ENCODE measurements around the gene SSBP3.

Gene SSBP3

DNA sequence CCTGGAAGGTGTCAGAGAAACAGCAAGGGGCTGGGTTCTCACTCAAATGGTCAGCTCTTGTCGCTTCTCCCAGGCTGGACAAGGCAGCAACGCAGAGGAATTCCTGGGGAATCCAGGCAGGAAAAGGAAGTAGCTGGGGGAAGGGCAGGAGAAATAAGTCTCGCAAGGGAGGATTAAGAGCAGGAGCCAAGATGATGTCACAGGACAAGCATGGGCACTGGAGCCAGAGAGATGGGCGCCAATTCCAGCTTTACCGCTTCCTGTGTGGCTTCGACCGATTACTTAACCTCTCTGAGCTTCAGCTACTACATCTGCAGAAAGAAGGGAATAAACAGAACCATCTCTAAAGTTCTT lies 70.5 kb downstream of the SSBP3 start:
- DNase-seq (ENCODE audit: low read depth), result no peak

DNA sequence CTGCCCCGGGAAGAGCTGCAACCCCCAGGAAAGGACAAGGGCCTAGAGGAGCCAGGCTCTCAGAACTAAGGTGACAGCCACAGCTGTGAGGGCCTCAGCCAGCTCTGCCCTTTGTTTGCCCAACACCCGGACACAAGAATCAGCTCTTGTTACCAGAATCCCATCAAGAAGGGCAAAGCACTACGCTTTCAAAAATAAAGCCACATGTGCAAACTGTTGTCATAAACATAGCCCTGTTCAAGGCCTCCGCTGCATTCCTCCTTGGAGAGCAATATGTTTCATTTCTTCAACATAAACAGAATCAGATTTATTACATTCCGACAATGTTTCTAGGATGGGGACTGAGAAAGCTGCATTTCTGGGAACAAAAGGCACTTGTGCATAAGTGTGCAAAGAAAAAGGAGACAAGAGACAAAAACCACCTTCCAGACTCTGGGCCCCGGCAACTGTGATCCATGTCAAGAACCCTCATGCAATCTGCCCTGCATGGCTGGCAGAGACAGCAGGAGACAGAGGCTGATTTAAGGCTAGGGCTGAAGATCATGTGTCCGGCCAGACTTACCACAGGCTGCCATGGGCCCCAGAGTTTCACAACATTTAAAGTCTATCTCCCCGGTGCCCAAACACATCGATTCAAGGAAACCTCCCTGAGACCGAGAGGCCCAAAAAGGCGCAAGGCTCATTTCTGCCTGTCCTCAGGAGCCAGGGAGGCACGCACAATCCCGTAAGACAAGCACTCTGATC lies 71.0 kb downstream of the SSBP3 start:
- no peak for DNase-seq (ENCODE audit: low read depth)
- H3K4me3 ChIP-seq (ENCODE audit: low read depth, low read length), result no peak overlapping the region
- TF ChIP-seq, protein P1, sequence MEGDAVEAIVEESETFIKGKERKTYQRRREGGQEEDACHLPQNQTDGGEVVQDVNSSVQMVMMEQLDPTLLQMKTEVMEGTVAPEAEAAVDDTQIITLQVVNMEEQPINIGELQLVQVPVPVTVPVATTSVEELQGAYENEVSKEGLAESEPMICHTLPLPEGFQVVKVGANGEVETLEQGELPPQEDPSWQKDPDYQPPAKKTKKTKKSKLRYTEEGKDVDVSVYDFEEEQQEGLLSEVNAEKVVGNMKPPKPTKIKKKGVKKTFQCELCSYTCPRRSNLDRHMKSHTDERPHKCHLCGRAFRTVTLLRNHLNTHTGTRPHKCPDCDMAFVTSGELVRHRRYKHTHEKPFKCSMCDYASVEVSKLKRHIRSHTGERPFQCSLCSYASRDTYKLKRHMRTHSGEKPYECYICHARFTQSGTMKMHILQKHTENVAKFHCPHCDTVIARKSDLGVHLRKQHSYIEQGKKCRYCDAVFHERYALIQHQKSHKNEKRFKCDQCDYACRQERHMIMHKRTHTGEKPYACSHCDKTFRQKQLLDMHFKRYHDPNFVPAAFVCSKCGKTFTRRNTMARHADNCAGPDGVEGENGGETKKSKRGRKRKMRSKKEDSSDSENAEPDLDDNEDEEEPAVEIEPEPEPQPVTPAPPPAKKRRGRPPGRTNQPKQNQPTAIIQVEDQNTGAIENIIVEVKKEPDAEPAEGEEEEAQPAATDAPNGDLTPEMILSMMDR (IDR thresholded peaks at IDR 0.05; ENCODE audit: control insufficient read depth, extremely low read depth, insufficient read depth), result no peak

More for the DNA sequence above, 70.5 kb downstream of the SSBP3 start:
- H3K4me3 ChIP-seq (ENCODE audit: low read depth, low read length), result no peak overlapping the region
- TF ChIP-seq, protein P1 (IDR thresholded peaks at IDR 0.05; ENCODE audit: control insufficient read depth, extremely low read depth, insufficient read depth), result no peak

DNA sequence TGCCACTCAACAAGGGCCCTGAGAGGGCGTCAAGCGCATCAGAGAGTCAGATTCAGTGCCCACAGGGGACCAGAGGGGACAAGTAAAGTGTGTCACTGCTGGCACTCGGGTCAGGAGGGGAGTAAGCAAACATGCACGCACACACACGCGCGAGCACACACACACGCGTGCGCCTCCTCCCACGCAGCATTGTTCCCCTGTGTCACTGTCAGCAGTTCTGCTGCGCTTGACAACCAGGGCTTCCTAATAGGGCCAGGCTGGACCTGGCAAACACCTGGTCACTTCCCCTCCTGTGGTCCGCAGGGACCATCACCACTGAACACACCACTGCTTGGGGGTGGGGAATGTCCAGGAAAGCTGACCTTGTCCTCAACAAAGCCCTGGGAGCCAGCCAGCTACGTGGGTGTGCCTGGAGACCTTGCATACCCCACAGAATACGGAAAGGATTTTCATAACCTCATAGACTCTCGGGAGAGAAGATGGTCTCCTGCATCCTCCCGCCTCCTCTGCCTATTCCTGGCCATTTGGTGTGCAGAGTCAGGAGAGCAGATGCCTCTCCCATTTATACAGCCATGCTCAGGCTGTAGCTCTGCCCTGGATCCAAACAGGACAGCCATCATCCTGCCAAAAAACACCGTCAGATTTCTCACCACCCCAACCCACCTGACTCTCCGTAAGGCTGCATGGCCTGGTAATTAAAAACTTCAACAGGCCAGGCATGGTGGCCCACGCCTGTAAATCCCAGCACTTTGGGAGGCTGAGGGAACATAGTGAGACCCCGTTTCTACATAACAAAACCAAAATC lies 73.2 kb downstream of the SSBP3 start:
- TF ChIP-seq, protein P1 (IDR thresholded peaks at IDR 0.05; ENCODE audit: control insufficient read depth, extremely low read depth, insufficient read depth), result no peak
- H3K4me3 ChIP-seq (ENCODE audit: low read depth, low read length), result no peak overlapping the region
- DNase-seq (ENCODE audit: low read depth), result no peak

DNA sequence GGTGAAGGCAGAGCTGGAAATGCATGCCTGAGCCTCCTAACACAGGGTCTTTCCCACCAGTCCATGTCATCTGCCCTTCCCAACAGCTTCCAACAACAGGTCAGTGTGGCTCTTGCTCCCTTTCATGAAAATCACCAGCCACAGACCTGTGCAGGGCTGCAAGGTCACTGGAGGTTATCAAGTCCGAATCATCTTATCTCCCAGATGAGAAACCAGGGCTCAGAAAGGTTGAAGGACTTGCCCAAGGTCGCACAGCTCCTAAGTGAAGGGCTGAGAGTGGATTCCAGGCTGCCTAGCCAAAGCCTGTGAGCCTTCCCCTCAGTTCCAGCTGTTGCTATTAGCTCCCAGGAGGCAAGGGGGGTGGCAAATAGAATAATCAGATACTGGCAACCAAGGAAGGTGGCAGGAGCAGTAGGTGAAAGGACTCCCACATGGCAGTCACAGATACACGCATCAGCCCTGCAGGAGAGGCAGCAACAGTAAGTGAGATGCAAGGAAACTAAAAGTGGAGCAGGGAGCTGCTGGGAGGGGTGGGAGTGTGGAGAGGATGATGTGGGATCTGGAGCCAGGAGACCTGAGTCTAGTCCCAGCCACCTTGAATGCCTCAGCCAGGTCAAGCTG lies 74.2 kb downstream of the SSBP3 start:
- DNase-seq (ENCODE audit: low read depth), result no peak
- TF ChIP-seq, protein P1 (IDR thresholded peaks at IDR 0.05; ENCODE audit: control insufficient read depth, extremely low read depth, insufficient read depth), result no peak

DNA sequence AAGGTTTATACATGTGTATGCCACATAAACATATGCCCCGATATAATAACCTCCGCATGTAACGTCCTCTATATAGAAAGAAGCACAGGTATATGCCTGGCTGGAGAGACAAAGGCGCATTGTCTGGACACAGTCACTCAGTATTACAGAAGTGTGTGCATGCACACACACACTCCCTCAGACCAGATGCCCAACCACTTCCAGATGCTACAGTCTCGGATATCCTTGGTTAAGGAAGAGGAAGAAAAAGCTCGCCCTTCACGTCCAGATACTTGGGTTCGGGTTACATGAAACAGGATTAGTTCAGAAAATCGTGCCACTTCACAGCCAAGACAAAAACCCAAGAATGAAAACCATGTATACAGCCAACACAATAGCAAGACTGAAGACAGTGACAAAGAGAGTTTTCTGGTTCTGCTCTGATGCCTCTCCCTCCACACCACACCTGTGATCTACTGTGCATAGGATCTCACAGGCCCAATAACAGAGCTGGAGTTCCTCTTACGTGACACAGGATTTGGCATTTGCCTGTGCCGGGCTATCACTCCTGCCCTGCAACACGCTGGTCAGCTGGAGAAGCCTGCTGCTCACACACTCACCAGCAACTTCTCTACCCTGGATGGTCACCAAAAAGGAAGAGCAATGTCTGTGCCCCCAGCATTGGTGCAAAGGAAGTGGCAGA lies 75.0 kb downstream of the SSBP3 start:
- TF ChIP-seq, protein P1 (IDR thresholded peaks at IDR 0.05; ENCODE audit: control insufficient read depth, extremely low read depth, insufficient read depth), result no peak
- DNase-seq (ENCODE audit: low read depth), result no peak
- H3K4me3 ChIP-seq (ENCODE audit: low read depth, low read length), result no peak overlapping the region

More for the DNA sequence above, 74.2 kb downstream of the SSBP3 start:
- H3K4me3 ChIP-seq (ENCODE audit: low read depth, low read length), result no peak overlapping the region

DNA sequence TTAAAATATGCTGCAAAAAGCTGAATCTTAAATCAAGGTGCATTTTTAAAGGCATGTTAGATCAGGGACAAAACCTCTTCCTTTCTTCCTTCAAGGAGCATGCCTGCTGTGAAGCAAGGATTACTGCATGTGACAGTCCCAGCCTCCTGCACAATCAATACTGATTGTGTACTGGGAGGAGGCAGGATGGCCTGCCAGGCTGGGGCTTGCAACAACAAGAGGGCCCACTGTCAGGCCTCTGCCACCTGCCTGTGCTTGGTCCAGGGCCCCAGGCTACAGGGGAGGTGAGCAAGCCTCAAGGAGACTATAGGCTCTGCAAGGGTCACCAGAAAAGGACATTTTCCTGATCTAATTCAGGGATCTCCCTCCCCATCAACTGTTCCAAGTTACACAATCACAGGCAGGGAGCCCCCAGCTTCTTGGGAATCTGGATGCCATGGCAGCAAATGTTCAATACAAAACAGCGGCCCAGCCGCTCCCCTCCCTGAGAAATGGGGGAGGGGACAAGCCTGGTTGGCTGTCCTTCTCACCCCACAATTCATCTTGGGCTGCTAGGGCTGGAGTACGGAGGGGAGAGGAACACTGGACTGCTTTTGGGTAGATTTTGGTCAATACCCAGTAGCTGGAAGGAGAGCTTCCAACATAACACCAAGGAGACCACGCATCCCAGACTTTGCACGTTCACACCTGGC lies 76.7 kb downstream of the SSBP3 start:
- H3K4me3 ChIP-seq (ENCODE audit: low read depth, low read length), result no peak overlapping the region
- TF ChIP-seq, protein P1 (IDR thresholded peaks at IDR 0.05; ENCODE audit: control insufficient read depth, extremely low read depth, insufficient read depth), result no peak
- no peak for DNase-seq (ENCODE audit: low read depth)
